HTR-8/SVneo (cell line): ENCODE measurements around the gene AJM1.

Source experiments
- DNase-seq: peaks from one replicate; pipeline ENCODE4 v3.0.0; 2011; ENCODE audit warnings: low spot score, mixed read lengths; ENCODE audit not compliant: insufficient read length
- FAIRE-seq: peaks from 2 replicates; lab custom pipeline; 2011; peaks lifted over from hg19 to GRCh38; lab: Jason Lieb, UNC

AJM1 gene

GRCh38 chr9:136853596-136854112 is 11.4 kb downstream of the AJM1 start:
- FAIRE-seq (no peak), DNase-seq (no peak)

GRCh38 chr9:136854113-136854841 is 12.0 kb downstream of the AJM1 start:
- DNase-seq: no peak
- FAIRE-seq: no peak

GRCh38 chr9:136854842-136855460 is 12.7 kb downstream of the AJM1 start:
- no peak for FAIRE-seq

GRCh38 chr9:136855461-136856078 is 13.3 kb downstream of the AJM1 start:
- no peak for FAIRE-seq
- no peak for DNase-seq

More at GRCh38 chr9:136854842-136855460, 12.7 kb downstream of the AJM1 start:
- no peak for DNase-seq

GRCh38 chr9:136856079-136856476 is 13.8 kb downstream of the AJM1 start:
- no peak for FAIRE-seq
- DNase-seq: no peak

- FAIRE-seq: no peak
Measured at GRCh38 chr9:136856541-136857141, 14.4 kb downstream of the AJM1 start.

GRCh38 chr9:136857166-136857565 is 14.9 kb downstream of the AJM1 start:
- DNase-seq (no peak), FAIRE-seq (no peak)

More at GRCh38 chr9:136856541-136857141, 14.4 kb downstream of the AJM1 start:
- DNase-seq: no peak

GRCh38 chr9:136857581-136858412 is 15.5 kb downstream of the AJM1 start:
- no peak for FAIRE-seq
- DNase-seq: no peak

- no peak for FAIRE-seq
- DNase-seq: no peak
Measured at GRCh38 chr9:136858452-136858843, 16.2 kb downstream of the AJM1 start.

- DNase-seq: no peak
- no peak for FAIRE-seq
Measured at GRCh38 chr9:136858844-136859757, 16.8 kb downstream of the AJM1 start.

- DNase-seq (no peak), FAIRE-seq (no peak)
Measured at GRCh38 chr9:136860529-136860928, 18.3 kb downstream of the AJM1 start.

- DNase-seq (no peak), FAIRE-seq (no peak)
Measured at GRCh38 chr9:136860933-136861873, 18.9 kb downstream of the AJM1 start.

- FAIRE-seq (no peak), DNase-seq (no peak)
Measured at GRCh38 chr9:136861874-136862457, 19.7 kb downstream of the AJM1 start.

GRCh38 chr9:136862849-136863622 is 20.8 kb downstream of the AJM1 start:
- no peak for FAIRE-seq
- no peak for DNase-seq

- no peak for FAIRE-seq
- no peak for DNase-seq
Measured at GRCh38 chr9:136863623-136864273, 21.5 kb downstream of the AJM1 start.

- FAIRE-seq: no peak
Measured at GRCh38 chr9:136865041-136865767, 22.9 kb downstream of the AJM1 start.

More at GRCh38 chr9:136865041-136865767, 22.9 kb downstream of the AJM1 start:
- no peak for DNase-seq
